ENCODE measurements around the gene PIK3CG. TPM values are rescaled to one million over a fixed set of nuclear protein-coding genes. Genes with fewer than 3 reads are reported as not detected.
"Not testable (repeated sequence)": the region's sequence is repeated elsewhere in the genome, so short reads cannot be mapped to it uniquely, and the experiment has no call there.

PIK3CG gene
- polyA plus RNA-seq, 3 donors = 2.1 to 2.8 (median 2.5) TPM

GRCh38 chr7:106915873-106916272 is 50.8 kb downstream of the PIK3CG start:
- DNase-seq (ENCODE audit: extremely low read depth in 1 of 11, low read depth in 9 of 11, low spot score in 4 of 11) = no peak

- DNase-seq (ENCODE audit: extremely low read depth in 1 of 11, low read depth in 9 of 11, low spot score in 4 of 11) = no peak
Measured at GRCh38 chr7:106916679-106917078, 51.6 kb downstream of the PIK3CG start.

- no peak for DNase-seq (ENCODE audit: extremely low read depth in 1 of 11, low read depth in 9 of 11, low spot score in 4 of 11)
Measured at GRCh38 chr7:106918991-106919390, 53.9 kb downstream of the PIK3CG start.

GRCh38 chr7:106924468-106924867 is 59.4 kb downstream of the PIK3CG start:
- not testable (repeated sequence) for DNase-seq (ENCODE audit: extremely low read depth in 1 of 11, low read depth in 9 of 11, low spot score in 4 of 11)

GRCh38 chr7:106926892-106927291 is 61.8 kb downstream of the PIK3CG start:
- no peak for DNase-seq (ENCODE audit: extremely low read depth in 1 of 11, low read depth in 9 of 11, low spot score in 4 of 11)

- DNase-seq (ENCODE audit: extremely low read depth in 1 of 11, low read depth in 9 of 11, low spot score in 4 of 11) = peak in 9 of 11 donors; percentile 6 to 47 (median 21)
Measured at GRCh38 chr7:106927536-106927935, 62.5 kb downstream of the PIK3CG start.

- DNase-seq (ENCODE audit: extremely low read depth in 1 of 11, low read depth in 9 of 11, low spot score in 4 of 11) = not testable (repeated sequence)
Measured at GRCh38 chr7:106929616-106930015, 64.5 kb downstream of the PIK3CG start.

- no peak for DNase-seq (ENCODE audit: extremely low read depth in 1 of 11, low read depth in 9 of 11, low spot score in 4 of 11)
Measured at GRCh38 chr7:106936236-106936635, 71.2 kb downstream of the PIK3CG start.

GRCh38 chr7:106938122-106938521 is 73.0 kb downstream of the PIK3CG start:
- not testable (repeated sequence) for DNase-seq (ENCODE audit: extremely low read depth in 1 of 11, low read depth in 9 of 11, low spot score in 4 of 11)

- no peak for DNase-seq (ENCODE audit: extremely low read depth in 1 of 11, low read depth in 9 of 11, low spot score in 4 of 11)
Measured at GRCh38 chr7:106938803-106939202, 73.7 kb downstream of the PIK3CG start.

- DNase-seq (ENCODE audit: extremely low read depth in 1 of 11, low read depth in 9 of 11, low spot score in 4 of 11) = no peak
Measured at GRCh38 chr7:106944035-106944665, 79.1 kb downstream of the PIK3CG start.

- DNase-seq (ENCODE audit: extremely low read depth in 1 of 11, low read depth in 9 of 11, low spot score in 4 of 11) = peak; percentile 57 to 84 (median 67)
Measured at GRCh38 chr7:106947244-106947728, 82.2 kb downstream of the PIK3CG start.

GRCh38 chr7:106952001-106952657 is 87.0 kb downstream of the PIK3CG start:
- peak in 3 of 11 donors; percentile 11 to 30 (median 24) for DNase-seq (ENCODE audit: extremely low read depth in 1 of 11, low read depth in 9 of 11, low spot score in 4 of 11)

- peak in 3 of 11 donors; percentile 12 to 20 (median 17) for DNase-seq (ENCODE audit: extremely low read depth in 1 of 11, low read depth in 9 of 11, low spot score in 4 of 11)
Measured at GRCh38 chr7:106952658-106953231, 87.7 kb downstream of the PIK3CG start.

- no peak for DNase-seq (ENCODE audit: extremely low read depth in 1 of 11, low read depth in 9 of 11, low spot score in 4 of 11)
Measured at GRCh38 chr7:106954840-106955239, 89.8 kb downstream of the PIK3CG start.

GRCh38 chr7:106955857-106956256 is 90.8 kb downstream of the PIK3CG start:
- DNase-seq (ENCODE audit: extremely low read depth in 1 of 11, low read depth in 9 of 11, low spot score in 4 of 11) = not testable (repeated sequence)
